ENCODE results near the gene MUC2.

- TF ChIP-seq ELF1 (tag; IDR thresholded peaks at IDR 0.05), result no peak
- no peak for TF ChIP-seq FOS (IDR thresholded peaks at IDR 0.05; ENCODE audit: extremely low read depth, insufficient read length)
- TF ChIP-seq, protein P1, sequence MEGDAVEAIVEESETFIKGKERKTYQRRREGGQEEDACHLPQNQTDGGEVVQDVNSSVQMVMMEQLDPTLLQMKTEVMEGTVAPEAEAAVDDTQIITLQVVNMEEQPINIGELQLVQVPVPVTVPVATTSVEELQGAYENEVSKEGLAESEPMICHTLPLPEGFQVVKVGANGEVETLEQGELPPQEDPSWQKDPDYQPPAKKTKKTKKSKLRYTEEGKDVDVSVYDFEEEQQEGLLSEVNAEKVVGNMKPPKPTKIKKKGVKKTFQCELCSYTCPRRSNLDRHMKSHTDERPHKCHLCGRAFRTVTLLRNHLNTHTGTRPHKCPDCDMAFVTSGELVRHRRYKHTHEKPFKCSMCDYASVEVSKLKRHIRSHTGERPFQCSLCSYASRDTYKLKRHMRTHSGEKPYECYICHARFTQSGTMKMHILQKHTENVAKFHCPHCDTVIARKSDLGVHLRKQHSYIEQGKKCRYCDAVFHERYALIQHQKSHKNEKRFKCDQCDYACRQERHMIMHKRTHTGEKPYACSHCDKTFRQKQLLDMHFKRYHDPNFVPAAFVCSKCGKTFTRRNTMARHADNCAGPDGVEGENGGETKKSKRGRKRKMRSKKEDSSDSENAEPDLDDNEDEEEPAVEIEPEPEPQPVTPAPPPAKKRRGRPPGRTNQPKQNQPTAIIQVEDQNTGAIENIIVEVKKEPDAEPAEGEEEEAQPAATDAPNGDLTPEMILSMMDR (IDR thresholded peaks at IDR 0.05 in 2 of 3, conservative IDR thresholded peaks at IDR 0.05 in 1 of 3; ENCODE audit: insufficient read depth in 2 of 3, low read depth in 1 of 3, low read length in 3 of 3), result no peak
- no peak for TF ChIP-seq KDM1A (IDR thresholded peaks at IDR 0.05)
- no peak for TF ChIP-seq TBP (optimal IDR thresholded peaks at IDR 0.05; ENCODE audit: low read depth, low read length)
- TF ChIP-seq TFAM (CRISPR knock-in tag; conservative IDR thresholded peaks at IDR 0.05), result no peak
- no peak for TF ChIP-seq ATF3 (IDR thresholded peaks at IDR 0.05)
- TF ChIP-seq ATF3 (CRISPR knock-in tag; conservative IDR thresholded peaks at IDR 0.05), result no peak
- TF ChIP-seq CEBPZ (IDR thresholded peaks at IDR 0.05; ENCODE audit: borderline replicate concordance, low read depth, low read length), result no peak
- no peak for TF ChIP-seq ZMIZ1 (IDR thresholded peaks at IDR 0.05; ENCODE audit: low read depth in 2 of 2, low read length in 2 of 2)
- TF ChIP-seq TSC22D4 (tag; IDR thresholded peaks at IDR 0.05), result no peak
- TF ChIP-seq ESRRA (IDR thresholded peaks at IDR 0.05; ENCODE audit: borderline replicate concordance, low read depth), result no peak
These were observed 1.5 kb downstream of the MUC2 start for GRCh38 chr11:1076061-1076665.
